ENCODE results near the gene AHCTF1. TPM values are rescaled to one million over a fixed set of nuclear protein-coding genes. Genes with fewer than 3 reads are reported as not detected.
"Not testable (repeated sequence)": the region's sequence is repeated elsewhere in the genome, so short reads cannot be mapped to it uniquely, and the experiment has no call there.

AHCTF1 gene
- total and polyA plus RNA-seq, 12 donors: 10.0 to 42.6 (median 27.9) TPM

DNA sequence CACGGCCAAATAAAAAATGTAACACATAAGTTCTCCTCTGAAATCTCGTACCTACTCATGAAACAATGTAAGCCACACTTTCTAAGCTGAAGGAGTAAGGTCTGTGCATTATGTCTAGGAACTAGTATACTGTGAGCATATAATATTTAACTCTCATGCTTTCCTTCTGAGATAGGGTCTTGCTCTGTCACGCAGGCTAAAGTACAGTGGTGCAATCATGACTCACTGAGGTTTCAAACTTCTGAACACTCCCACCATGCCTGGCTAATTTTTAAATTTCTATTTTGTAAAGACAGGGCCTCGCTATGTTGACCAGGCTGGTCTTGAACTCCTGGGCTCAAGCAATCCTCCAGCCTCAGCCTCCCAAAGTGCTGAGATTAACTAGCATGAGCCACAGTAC, 71.3 kb downstream of the AHCTF1 start:
- Histone ChIP-seq H3K27me3 (no peaks in the 10 kb centered on the region), H3K36me3 (replicated peaks in 1 of 2) (peaks cover 0 to 61% of the 10 kb centered on the region in 2 donors), H3K27ac (no peak overlapping the region), H3K4me1 (replicated peaks in 1 of 2) (peaks cover 0 to 1% of the 10 kb centered on the region in 2 donors), H3K4me3 (no peak overlapping the region), H3K9me3 (replicated peaks in 1 of 3) (no peaks in the 10 kb centered on the region)
- intact Hi-C loops (cut with DNase I): no loop called here
- TF ChIP-seq POLR2A (IDR thresholded peaks at IDR 0.05): no peak
- TF ChIP-seq, protein P1, sequence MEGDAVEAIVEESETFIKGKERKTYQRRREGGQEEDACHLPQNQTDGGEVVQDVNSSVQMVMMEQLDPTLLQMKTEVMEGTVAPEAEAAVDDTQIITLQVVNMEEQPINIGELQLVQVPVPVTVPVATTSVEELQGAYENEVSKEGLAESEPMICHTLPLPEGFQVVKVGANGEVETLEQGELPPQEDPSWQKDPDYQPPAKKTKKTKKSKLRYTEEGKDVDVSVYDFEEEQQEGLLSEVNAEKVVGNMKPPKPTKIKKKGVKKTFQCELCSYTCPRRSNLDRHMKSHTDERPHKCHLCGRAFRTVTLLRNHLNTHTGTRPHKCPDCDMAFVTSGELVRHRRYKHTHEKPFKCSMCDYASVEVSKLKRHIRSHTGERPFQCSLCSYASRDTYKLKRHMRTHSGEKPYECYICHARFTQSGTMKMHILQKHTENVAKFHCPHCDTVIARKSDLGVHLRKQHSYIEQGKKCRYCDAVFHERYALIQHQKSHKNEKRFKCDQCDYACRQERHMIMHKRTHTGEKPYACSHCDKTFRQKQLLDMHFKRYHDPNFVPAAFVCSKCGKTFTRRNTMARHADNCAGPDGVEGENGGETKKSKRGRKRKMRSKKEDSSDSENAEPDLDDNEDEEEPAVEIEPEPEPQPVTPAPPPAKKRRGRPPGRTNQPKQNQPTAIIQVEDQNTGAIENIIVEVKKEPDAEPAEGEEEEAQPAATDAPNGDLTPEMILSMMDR (IDR thresholded peaks at IDR 0.05): no peak
- 97 to 99% (median 98%) methylated on average over 4 of the region's 4 CpGs for WGBS, 4 donors
- DNase-seq: no peak

DNA sequence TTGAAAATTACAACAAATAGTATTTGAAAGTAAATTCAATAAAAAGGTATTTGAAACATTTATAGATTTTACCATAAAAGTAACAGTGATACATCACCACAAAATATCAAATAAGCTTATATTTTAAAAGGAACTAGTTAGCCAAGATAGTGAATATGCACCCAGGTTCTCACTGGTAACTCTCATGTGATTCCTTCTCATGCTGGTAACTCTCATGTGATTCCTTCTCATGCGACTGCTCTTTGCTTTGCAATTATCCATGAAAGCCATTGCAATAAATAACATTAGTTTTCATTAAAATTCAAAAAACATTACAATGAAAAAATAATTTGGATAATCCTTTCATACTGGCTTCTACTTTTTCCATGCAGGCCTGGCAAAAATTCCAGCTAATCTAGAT, 75.4 kb downstream of the AHCTF1 start:
- 93 to 97% (median 96%) methylated on average over 1 of the region's 1 CpG for WGBS, 4 donors
- H3K9me3 ChIP-seq (replicated peaks in 1 of 3): no peaks in the 10 kb centered on the region
- no peak for DNase-seq
- TF ChIP-seq, protein P1 (IDR thresholded peaks at IDR 0.05): no peak
- TF ChIP-seq POLR2A (IDR thresholded peaks at IDR 0.05): no peak
- peaks cover 0 to 72% of the 10 kb centered on the region in 2 donors for H3K36me3 ChIP-seq (replicated peaks in 1 of 2)
- H3K27me3 ChIP-seq: no peaks in the 10 kb centered on the region
- intact Hi-C loops (cut with DNase I): no loop called here
- H3K4me1 ChIP-seq (replicated peaks in 1 of 2): peaks cover 0 to 5% of the 10 kb centered on the region in 2 donors
- no peak overlapping the region for H3K4me3 ChIP-seq
- H3K27ac ChIP-seq: no peak overlapping the region

DNA sequence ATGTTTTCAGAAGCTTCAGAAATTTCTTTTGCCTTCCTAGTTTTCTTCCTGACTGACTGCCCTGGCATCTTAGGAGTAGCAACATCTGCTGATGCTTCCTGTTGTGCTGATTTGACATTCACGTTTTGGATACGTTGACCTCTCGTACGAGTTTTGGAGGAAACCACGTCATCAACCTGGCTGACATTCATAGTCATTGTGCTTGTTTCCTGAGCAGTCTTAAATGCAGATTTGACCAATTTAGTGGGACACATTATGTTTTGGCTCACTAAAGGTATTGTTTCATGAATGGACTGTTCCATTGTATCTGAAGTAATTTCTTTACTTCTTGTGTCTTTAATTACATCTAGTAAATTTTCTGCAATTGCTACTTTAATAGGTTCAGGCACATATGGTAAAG, 81.1 kb downstream of the AHCTF1 start:
- H3K36me3 ChIP-seq (replicated peaks in 1 of 2): peaks cover 0 to 45% of the 10 kb centered on the region in 2 donors
- 54 to 81% (median 63%) methylated on average over 2 to 5 of the region's 5 CpGs for WGBS, 4 donors
- H3K4me1 ChIP-seq (replicated peaks in 1 of 2); intact Hi-C loops (cut with DNase I); H3K27me3 ChIP-seq; H3K4me3 ChIP-seq; DNase-seq; H3K27ac ChIP-seq; H3K9me3 ChIP-seq (replicated peaks in 1 of 3): not testable (repeated sequence)

DNA sequence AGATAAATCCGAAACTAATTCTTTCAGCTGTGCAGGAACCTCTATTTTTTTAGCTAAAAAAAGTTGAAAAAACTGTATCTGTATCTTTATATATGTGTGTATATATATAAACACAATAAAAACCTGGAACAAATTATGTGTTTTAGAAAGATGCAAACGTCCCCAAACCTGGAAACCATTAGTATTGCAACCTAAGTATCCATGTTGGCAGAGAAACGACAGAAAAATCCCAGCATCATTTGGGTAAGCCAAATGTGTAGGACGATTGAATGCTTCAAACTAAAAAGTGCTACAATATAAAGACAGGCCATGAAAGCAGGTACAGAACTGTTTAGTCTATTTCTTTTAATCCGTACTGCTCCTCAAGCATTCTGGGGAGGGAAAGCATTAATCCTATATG, 87.9 kb downstream of the AHCTF1 start:
- peaks cover 0 to 45% of the 10 kb centered on the region in 2 donors for H3K36me3 ChIP-seq (replicated peaks in 1 of 2)
- no peak overlapping the region for H3K27ac ChIP-seq
- H3K4me1 ChIP-seq (replicated peaks in 1 of 2): no peaks in the 10 kb centered on the region
- DNase-seq: no peak
- H3K4me3 ChIP-seq: no peak overlapping the region
- intact Hi-C loops (cut with DNase I): no loop called here
- 85 to 91% (median 88%) methylated on average over 5 of the region's 5 CpGs for WGBS, 4 donors
- H3K9me3 ChIP-seq (replicated peaks in 1 of 3): no peaks in the 10 kb centered on the region
- TF ChIP-seq, protein P1 (IDR thresholded peaks at IDR 0.05): no peak
- no peak for TF ChIP-seq POLR2A (IDR thresholded peaks at IDR 0.05)
- no peaks in the 10 kb centered on the region for H3K27me3 ChIP-seq

DNA sequence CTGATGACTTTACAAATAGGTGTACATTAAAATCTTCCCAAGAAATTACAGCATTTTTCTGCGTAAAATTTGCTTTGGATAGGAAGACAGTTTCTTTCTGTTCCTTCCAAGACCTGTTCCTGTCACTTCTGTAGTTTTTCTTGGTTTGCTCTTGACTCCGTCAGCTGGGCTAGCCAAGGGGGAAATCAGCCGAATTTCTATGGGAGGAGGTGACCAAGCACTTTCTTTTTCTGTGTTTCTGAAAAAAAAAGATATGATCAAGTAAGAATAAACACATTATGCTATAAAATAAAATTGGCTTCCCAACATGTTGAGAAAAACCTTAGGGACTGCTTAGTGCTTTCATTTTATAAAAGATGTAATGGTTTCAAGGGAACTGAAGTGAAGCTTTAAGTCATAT, 91.0 kb downstream of the AHCTF1 start:
- H3K9me3 ChIP-seq (replicated peaks in 1 of 3); H3K4me1 ChIP-seq (replicated peaks in 1 of 2); H3K4me3 ChIP-seq; H3K27me3 ChIP-seq; DNase-seq; H3K27ac ChIP-seq; intact Hi-C loops (cut with DNase I): not testable (repeated sequence)
- WGBS, 4 donors: 81 to 92% (median 85%) methylated on average over 3 of the region's 3 CpGs
- peaks cover 0 to 34% of the 10 kb centered on the region in 2 donors for H3K36me3 ChIP-seq (replicated peaks in 1 of 2)

Measured in adrenal gland (tissue), 12 donors.